ENCODE measurements around the gene POMC.

The POMC gene

GRCh38 chr2:25197336-25198208 is 29.2 kb upstream of the POMC start:
- H3K27me3 Mint-ChIP-seq: peaks cover 18% of the 10 kb centered on the region
- H3K27ac Mint-ChIP-seq: no peak overlapping the region
- no peaks in the 10 kb centered on the region for H3K9me3 Mint-ChIP-seq
- H3K36me3 Mint-ChIP-seq (ENCODE audit: low read depth): no peaks in the 10 kb centered on the region
- H3K4me1 Mint-ChIP-seq (ENCODE audit: low read depth): peaks cover 9% of the 10 kb centered on the region
- no peak overlapping the region for H3K4me3 Mint-ChIP-seq
- intact Hi-C loops (cut with micrococcal nuclease): loop anchor here (2.0 to 10.0 kb wide), 3 partner anchors 31 to 223 kb away; no protein-coding TSS in a partner anchor

DNA sequence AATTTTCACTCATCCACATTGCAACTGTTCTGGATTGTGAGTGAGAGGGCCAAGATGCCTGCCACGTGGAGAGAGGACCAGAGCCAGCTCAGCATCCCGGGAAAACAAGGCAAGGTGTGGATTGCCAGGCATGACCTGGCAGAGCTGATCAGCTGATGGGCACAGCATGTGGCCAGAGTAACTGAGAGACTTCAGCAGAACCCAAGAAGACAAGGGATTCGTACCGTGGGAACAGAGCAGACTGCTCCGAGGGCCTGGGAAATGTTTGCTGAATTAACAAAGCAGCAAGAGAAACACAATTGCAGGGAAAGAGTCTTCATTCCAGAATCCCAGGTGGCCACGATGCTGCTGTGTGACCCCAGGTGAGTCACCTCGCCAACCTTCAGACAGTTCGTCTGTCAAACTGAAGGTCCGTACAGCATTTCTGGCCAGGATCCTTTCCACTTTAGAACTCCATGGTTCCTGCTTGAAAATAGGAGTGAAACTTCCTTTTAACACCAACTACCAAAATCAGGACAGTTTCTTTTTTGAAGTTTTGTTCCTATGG is 26.3 kb upstream of the POMC start:
- intact Hi-C loops (cut with micrococcal nuclease): loop anchor here (10.0 kb wide), 1 partner anchor 60 kb away; no protein-coding TSS in a partner anchor

GRCh38 chr2:25190536-25190935 is 22.2 kb upstream of the POMC start:
- Mint-ChIP-seq H3K36me3 (ENCODE audit: low read depth) (no peaks in the 10 kb centered on the region), H3K27ac (no peak overlapping the region), H3K9me3 (no peaks in the 10 kb centered on the region), H3K27me3 (peaks cover 4% of the 10 kb centered on the region), H3K4me3 (no peak overlapping the region), H3K4me1 (ENCODE audit: low read depth) (no peaks in the 10 kb centered on the region)
- intact Hi-C loops (cut with micrococcal nuclease): loop anchor here (10.0 kb wide), 1 partner anchor 56 kb away; no protein-coding TSS in a partner anchor

More for the DNA sequence above, 26.3 kb upstream of the POMC start:
- H3K36me3 Mint-ChIP-seq (ENCODE audit: low read depth): no peaks in the 10 kb centered on the region
- H3K9me3 Mint-ChIP-seq: no peaks in the 10 kb centered on the region
- no peak overlapping the region for H3K4me3 Mint-ChIP-seq
- H3K4me1 Mint-ChIP-seq (ENCODE audit: low read depth): peaks cover 9% of the 10 kb centered on the region
- H3K27me3 Mint-ChIP-seq: peaks cover 14% of the 10 kb centered on the region
- H3K27ac Mint-ChIP-seq: no peak overlapping the region

GRCh38 chr2:25188405-25188804 is 20.0 kb upstream of the POMC start:
- H3K27me3 Mint-ChIP-seq: peaks cover 14% of the 10 kb centered on the region
- intact Hi-C loops (cut with micrococcal nuclease): no loop called here
- no peak overlapping the region for H3K4me3 Mint-ChIP-seq
- no peaks in the 10 kb centered on the region for H3K9me3 Mint-ChIP-seq
- no peaks in the 10 kb centered on the region for H3K4me1 Mint-ChIP-seq (ENCODE audit: low read depth)
- H3K36me3 Mint-ChIP-seq (ENCODE audit: low read depth): no peaks in the 10 kb centered on the region
- H3K27ac Mint-ChIP-seq: no peak overlapping the region

GRCh38 chr2:25187729-25188350 is 19.5 kb upstream of the POMC start:
- H3K9me3 Mint-ChIP-seq: no peaks in the 10 kb centered on the region
- no peaks in the 10 kb centered on the region for H3K4me1 Mint-ChIP-seq (ENCODE audit: low read depth)
- intact Hi-C loops (cut with micrococcal nuclease): no loop called here
- H3K4me3 Mint-ChIP-seq: no peak overlapping the region
- no peaks in the 10 kb centered on the region for H3K36me3 Mint-ChIP-seq (ENCODE audit: low read depth)
- no peak overlapping the region for H3K27ac Mint-ChIP-seq
- peaks cover 14% of the 10 kb centered on the region for H3K27me3 Mint-ChIP-seq

DNA sequence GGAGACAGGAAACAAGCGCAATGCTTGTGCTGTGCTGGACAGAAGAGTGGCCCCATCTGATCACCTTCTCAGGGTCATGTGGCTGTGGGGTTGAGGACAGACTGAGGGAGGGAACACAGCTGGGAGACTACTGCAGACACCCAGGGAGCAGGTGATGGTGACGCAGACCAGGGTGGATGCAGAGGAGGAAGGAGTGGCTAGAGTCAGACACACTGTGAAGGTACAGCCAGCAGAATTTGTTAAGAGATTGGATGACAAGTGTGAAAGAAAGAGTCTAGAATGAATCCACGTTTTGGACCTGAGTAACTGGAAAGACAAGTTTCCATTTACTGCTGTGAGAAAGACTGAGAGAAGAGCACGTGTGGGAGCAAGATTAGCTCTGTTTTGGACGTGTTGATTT is 15.9 kb upstream of the POMC start:
- no peaks in the 10 kb centered on the region for H3K9me3 Mint-ChIP-seq
- no peaks in the 10 kb centered on the region for H3K4me1 Mint-ChIP-seq (ENCODE audit: low read depth)
- no peak overlapping the region for H3K4me3 Mint-ChIP-seq
- H3K27ac Mint-ChIP-seq: no peak overlapping the region
- H3K27me3 Mint-ChIP-seq: peaks cover 19% of the 10 kb centered on the region
- intact Hi-C loops (cut with micrococcal nuclease): no loop called here
- no peaks in the 10 kb centered on the region for H3K36me3 Mint-ChIP-seq (ENCODE audit: low read depth)

DNA sequence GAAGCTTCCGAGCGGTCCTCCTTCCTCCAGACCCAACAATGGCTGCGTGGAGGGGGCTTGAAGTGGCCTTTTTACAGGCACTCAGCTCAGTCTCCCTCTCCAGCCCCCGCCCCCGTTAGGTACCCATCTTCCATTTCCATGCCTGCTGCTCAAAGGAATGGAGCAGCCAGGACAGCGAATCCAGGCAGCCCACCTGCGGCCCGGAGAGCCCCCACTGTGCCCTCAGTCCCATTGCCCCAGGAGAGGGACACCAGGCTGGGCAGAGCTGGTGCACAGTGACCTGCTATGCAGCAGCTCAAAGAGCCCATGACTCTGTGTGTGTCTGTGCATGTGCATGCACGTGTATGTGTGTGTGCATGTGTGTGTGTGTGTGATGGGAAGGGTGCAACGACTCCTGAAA is 10.6 kb upstream of the POMC start:
- no peaks in the 10 kb centered on the region for H3K36me3 Mint-ChIP-seq (ENCODE audit: low read depth)
- H3K27ac Mint-ChIP-seq: no peak overlapping the region
- intact Hi-C loops (cut with micrococcal nuclease): no loop called here
- no peak overlapping the region for H3K4me3 Mint-ChIP-seq
- peaks cover 37% of the 10 kb centered on the region for H3K27me3 Mint-ChIP-seq
- peaks cover 23% of the 10 kb centered on the region for H3K4me1 Mint-ChIP-seq (ENCODE audit: low read depth)
- H3K9me3 Mint-ChIP-seq: no peaks in the 10 kb centered on the region

GRCh38 chr2:25177211-25177611 is 8.8 kb upstream of the POMC start:
- Mint-ChIP-seq H3K4me1 (ENCODE audit: low read depth) (peaks cover 31% of the 10 kb centered on the region), H3K27ac (no peak overlapping the region), H3K9me3 (no peaks in the 10 kb centered on the region), H3K27me3 (peaks cover 46% of the 10 kb centered on the region), H3K36me3 (ENCODE audit: low read depth) (no peaks in the 10 kb centered on the region), H3K4me3 (no peak overlapping the region)
- intact Hi-C loops (cut with micrococcal nuclease): no loop called here

DNA sequence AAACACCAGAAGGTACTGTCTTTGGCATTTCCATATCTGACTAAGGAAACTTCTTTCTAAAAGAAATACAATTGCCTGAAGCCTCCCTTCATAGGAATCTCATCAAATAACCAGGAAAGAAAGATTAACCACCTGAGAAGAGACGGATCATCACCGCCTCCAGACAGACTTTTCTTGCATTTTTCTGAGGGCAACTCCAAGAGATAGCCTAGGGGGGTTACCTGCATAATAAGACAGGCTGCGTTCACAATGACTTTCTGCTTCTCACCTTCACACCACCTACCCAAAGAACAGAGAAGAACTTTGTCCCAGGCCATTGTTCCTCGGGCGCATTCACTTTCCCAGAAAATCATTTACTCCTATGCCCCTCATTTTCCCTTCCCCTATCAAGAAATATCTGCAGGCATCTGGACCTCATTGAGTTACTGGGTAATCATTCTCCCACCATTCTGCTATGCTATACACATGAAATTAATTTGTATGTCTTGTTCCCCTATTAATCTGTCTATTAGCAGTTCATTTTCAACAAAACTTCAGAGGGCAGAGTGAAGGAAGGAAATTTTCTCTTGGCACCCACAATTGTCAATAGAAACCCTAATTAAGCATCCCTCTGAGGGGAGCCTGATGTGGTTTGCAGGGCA is 8.3 kb upstream of the POMC start:
- peaks cover 31% of the 10 kb centered on the region for H3K4me1 Mint-ChIP-seq (ENCODE audit: low read depth)
- H3K9me3 Mint-ChIP-seq: no peaks in the 10 kb centered on the region
- no peak overlapping the region for H3K27ac Mint-ChIP-seq
- no peak overlapping the region for H3K4me3 Mint-ChIP-seq
- H3K27me3 Mint-ChIP-seq: peaks cover 50% of the 10 kb centered on the region
- intact Hi-C loops (cut with micrococcal nuclease): no loop called here
- no peaks in the 10 kb centered on the region for H3K36me3 Mint-ChIP-seq (ENCODE audit: low read depth)

GRCh38 chr2:25176138-25176537 is 7.8 kb upstream of the POMC start:
- H3K4me3 Mint-ChIP-seq: no peak overlapping the region
- H3K27ac Mint-ChIP-seq: no peak overlapping the region
- no peaks in the 10 kb centered on the region for H3K9me3 Mint-ChIP-seq
- peaks cover 31% of the 10 kb centered on the region for H3K4me1 Mint-ChIP-seq (ENCODE audit: low read depth)
- peaks cover 54% of the 10 kb centered on the region for H3K27me3 Mint-ChIP-seq
- H3K36me3 Mint-ChIP-seq (ENCODE audit: low read depth): no peaks in the 10 kb centered on the region
- intact Hi-C loops (cut with micrococcal nuclease): no loop called here

GRCh38 chr2:25174192-25174861 is 5.9 kb upstream of the POMC start:
- Mint-ChIP-seq H3K4me3 (no peak overlapping the region), H3K27me3 (peaks cover 68% of the 10 kb centered on the region), H3K27ac (no peak overlapping the region), H3K36me3 (ENCODE audit: low read depth) (no peaks in the 10 kb centered on the region), H3K9me3 (no peaks in the 10 kb centered on the region), H3K4me1 (ENCODE audit: low read depth) (peaks cover 31% of the 10 kb centered on the region)
- intact Hi-C loops (cut with micrococcal nuclease): no loop called here

GRCh38 chr2:25173719-25174118 is 5.3 kb upstream of the POMC start:
- H3K4me3 Mint-ChIP-seq: no peak overlapping the region
- H3K27ac Mint-ChIP-seq: no peak overlapping the region
- H3K36me3 Mint-ChIP-seq (ENCODE audit: low read depth): no peaks in the 10 kb centered on the region
- no peaks in the 10 kb centered on the region for H3K9me3 Mint-ChIP-seq
- H3K27me3 Mint-ChIP-seq: peaks cover 69% of the 10 kb centered on the region
- intact Hi-C loops (cut with micrococcal nuclease): no loop called here
- H3K4me1 Mint-ChIP-seq (ENCODE audit: low read depth): peaks cover 33% of the 10 kb centered on the region

- Mint-ChIP-seq H3K36me3 (ENCODE audit: low read depth) (no peaks in the 10 kb centered on the region), H3K4me1 (ENCODE audit: low read depth) (peaks cover 23% of the 10 kb centered on the region), H3K4me3 (no peak overlapping the region), H3K27ac (no peak overlapping the region), H3K27me3 (peaks cover 85% of the 10 kb centered on the region), H3K9me3 (no peaks in the 10 kb centered on the region)
- intact Hi-C loops (cut with micrococcal nuclease): no loop called here
Measured at GRCh38 chr2:25170888-25171287, 2.5 kb upstream of the POMC start.
